ENCODE data around the gene GFOD2.
A peak's percentile ranks its signal among the peaks of the same experiment; 100 is the strongest.
"Not testable (repeated sequence)": the region's sequence is repeated elsewhere in the genome, so short reads cannot be mapped to it uniquely, and the experiment has no call there.

The GFOD2 gene

GRCh38 chr16:67704110-67704509 is 15.0 kb downstream of the GFOD2 start:
- H3K9me3 Mint-ChIP-seq = no peaks in the 10 kb centered on the region
- H3K36me3 Mint-ChIP-seq = peaks cover 6% of the 10 kb centered on the region
- no peak overlapping the region for H3K27ac Mint-ChIP-seq
- ATAC-seq (ENCODE audit: low read depth) (no peak), DNase-seq (ENCODE audit: low spot score in 2 of 2) (no peak)
- no peak overlapping the region for H3K4me3 Mint-ChIP-seq
- peaks cover 9% of the 10 kb centered on the region for H3K4me1 Mint-ChIP-seq
- H3K27me3 Mint-ChIP-seq = no peaks in the 10 kb centered on the region

DNA sequence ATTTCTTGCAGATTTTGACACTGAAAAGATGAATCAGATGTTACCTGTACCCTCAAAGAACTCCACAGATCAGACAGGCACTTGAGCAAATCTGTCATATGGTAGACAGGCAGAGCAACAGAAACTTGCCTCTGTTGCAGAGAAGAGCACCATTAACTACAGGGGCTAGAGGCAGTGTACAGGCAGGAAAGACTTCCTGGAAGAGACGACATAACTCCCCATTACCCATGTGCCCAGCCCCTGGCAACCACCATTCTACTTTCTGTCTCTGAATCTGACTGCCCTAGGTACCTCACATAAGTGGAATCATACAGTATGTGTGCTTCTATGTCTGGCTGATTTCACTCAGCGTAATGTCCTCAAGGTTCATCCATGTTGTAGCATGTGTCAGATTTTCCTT is 15.5 kb downstream of the GFOD2 start:
- H3K4me3 Mint-ChIP-seq = no peak overlapping the region
- peaks cover 7% of the 10 kb centered on the region for H3K36me3 Mint-ChIP-seq
- H3K27ac Mint-ChIP-seq = no peak overlapping the region
- peaks cover 9% of the 10 kb centered on the region for H3K4me1 Mint-ChIP-seq
- DNase-seq (ENCODE audit: low spot score in 2 of 2) = no peak
- ATAC-seq (ENCODE audit: low read depth) = no peak
- no peaks in the 10 kb centered on the region for H3K27me3 Mint-ChIP-seq
- H3K9me3 Mint-ChIP-seq = no peaks in the 10 kb centered on the region

GRCh38 chr16:67702130-67702529 is 17.0 kb downstream of the GFOD2 start:
- no peak overlapping the region for H3K27ac Mint-ChIP-seq
- H3K9me3 Mint-ChIP-seq = no peaks in the 10 kb centered on the region
- H3K27me3 Mint-ChIP-seq = no peaks in the 10 kb centered on the region
- no peak overlapping the region for H3K4me3 Mint-ChIP-seq
- H3K4me1 Mint-ChIP-seq = peaks cover 11% of the 10 kb centered on the region
- no peak for ATAC-seq (ENCODE audit: low read depth)
- no peak for DNase-seq (ENCODE audit: low spot score in 2 of 2)
- peaks cover 11% of the 10 kb centered on the region for H3K36me3 Mint-ChIP-seq

GRCh38 chr16:67701420-67701819 is 17.7 kb downstream of the GFOD2 start:
- no peaks in the 10 kb centered on the region for H3K9me3 Mint-ChIP-seq
- no peaks in the 10 kb centered on the region for H3K27me3 Mint-ChIP-seq
- H3K36me3 Mint-ChIP-seq = peaks cover 10% of the 10 kb centered on the region
- H3K27ac Mint-ChIP-seq = peak overlapping the region; percentile 5
- peaks cover 13% of the 10 kb centered on the region for H3K4me1 Mint-ChIP-seq
- ATAC-seq (ENCODE audit: low read depth) = no peak
- H3K4me3 Mint-ChIP-seq = no peak overlapping the region
- DNase-seq (ENCODE audit: low spot score in 2 of 2) = no peak

DNA sequence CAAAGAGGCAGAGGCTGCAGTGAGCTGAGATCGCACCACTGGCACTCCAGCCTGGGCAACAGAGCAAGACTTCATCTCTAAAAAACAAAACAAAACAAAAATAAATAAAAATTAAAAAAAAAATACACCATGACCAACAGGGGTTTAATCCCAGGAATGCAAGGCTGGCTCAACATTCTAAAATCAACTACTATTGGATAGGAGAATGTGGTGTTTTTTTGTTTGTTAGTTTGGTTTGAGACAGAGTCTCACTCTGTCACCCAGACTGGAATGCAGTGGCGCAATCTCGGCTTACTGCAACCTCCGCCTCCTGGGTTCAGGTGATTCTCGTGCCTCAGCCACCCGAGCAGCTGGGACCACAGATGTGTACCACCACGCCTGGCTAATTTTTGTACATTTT is 19.9 kb downstream of the GFOD2 start:
- no peak for ATAC-seq (ENCODE audit: low read depth)
- no peak overlapping the region for H3K27ac Mint-ChIP-seq
- no peaks in the 10 kb centered on the region for H3K9me3 Mint-ChIP-seq

GRCh38 chr16:67697422-67698185 is 21.5 kb downstream of the GFOD2 start:
- H3K27ac Mint-ChIP-seq = peak overlapping the region; percentile 78

More for the DNA sequence above, 19.9 kb downstream of the GFOD2 start:
- peaks cover 11% of the 10 kb centered on the region for H3K4me1 Mint-ChIP-seq
- H3K4me3 Mint-ChIP-seq = no peak overlapping the region
- no peaks in the 10 kb centered on the region for H3K27me3 Mint-ChIP-seq
- DNase-seq (ENCODE audit: low spot score in 2 of 2) = no peak
- H3K36me3 Mint-ChIP-seq = peaks cover 7% of the 10 kb centered on the region

DNA sequence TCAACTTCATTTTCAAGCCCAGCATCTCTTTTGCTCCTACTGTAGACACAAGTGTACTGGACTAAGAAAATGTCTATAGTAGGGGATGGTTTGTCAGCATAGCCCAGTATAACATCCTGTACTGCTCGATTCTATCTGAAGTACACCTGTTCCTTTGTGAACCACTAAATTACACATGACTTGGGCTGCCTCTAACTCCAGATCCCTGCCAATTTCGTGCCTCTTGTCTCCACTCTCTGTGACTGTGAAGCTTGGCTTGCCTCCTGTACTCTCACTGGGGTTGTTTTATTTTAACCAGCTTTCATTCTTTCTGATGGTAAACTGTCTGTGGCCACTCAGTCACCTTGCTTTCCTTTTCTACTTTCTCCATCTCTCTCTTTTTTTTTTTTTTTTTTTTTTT is 24.5 kb downstream of the GFOD2 start:
- no peaks in the 10 kb centered on the region for H3K9me3 Mint-ChIP-seq
- no peaks in the 10 kb centered on the region for H3K27me3 Mint-ChIP-seq
- peak overlapping the region; percentile 45 for H3K27ac Mint-ChIP-seq
- ATAC-seq (ENCODE audit: low read depth) = no peak
- peaks cover 13% of the 10 kb centered on the region for H3K4me1 Mint-ChIP-seq
- peaks cover 7% of the 10 kb centered on the region for H3K36me3 Mint-ChIP-seq
- H3K4me3 Mint-ChIP-seq = no peak overlapping the region
- no peak for DNase-seq (ENCODE audit: low spot score in 2 of 2)

More at GRCh38 chr16:67697422-67698185, 21.5 kb downstream of the GFOD2 start:
- H3K36me3 Mint-ChIP-seq = peaks cover 5% of the 10 kb centered on the region
- no peaks in the 10 kb centered on the region for H3K9me3 Mint-ChIP-seq
- H3K4me3 Mint-ChIP-seq = no peak overlapping the region
- peaks cover 8% of the 10 kb centered on the region for H3K4me1 Mint-ChIP-seq
- no peak for ATAC-seq (ENCODE audit: low read depth)
- H3K27me3 Mint-ChIP-seq = no peaks in the 10 kb centered on the region
- no peak for DNase-seq (ENCODE audit: low spot score in 2 of 2)

DNA sequence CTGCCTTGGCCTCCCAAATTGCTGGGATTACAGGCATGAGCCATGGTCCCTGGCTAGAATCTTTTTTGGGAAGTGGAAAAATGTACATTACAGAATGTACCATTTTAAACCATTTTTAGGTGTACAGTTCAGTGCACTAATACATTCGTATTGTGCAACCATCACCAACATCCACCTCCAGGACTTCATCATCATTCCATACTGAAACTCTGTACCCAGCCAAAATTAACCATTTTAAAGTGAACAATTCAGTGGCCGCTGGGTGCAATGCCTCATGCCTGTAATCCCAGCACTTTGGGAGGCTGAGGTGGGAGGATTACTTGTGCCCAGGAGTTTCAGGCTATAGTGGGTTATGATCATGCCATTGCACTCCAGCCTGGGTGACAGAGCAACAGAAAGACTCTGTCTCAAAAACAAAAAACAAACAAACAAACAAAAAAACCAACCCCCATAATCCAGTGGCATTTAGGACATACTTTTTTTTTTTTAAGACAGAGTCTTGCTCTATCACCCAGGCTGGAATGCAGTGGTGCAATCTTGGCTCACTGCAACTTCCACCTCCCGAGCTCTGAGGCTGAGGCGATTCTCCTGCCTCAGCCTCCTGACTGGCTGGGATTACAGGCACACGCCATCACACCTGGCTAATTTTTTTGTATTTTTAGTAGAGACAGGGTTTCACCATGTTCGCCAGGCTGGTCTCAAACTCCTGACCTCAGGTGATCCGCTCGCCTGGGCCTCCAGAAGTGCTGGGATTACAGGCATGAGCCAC is 25.4 kb downstream of the GFOD2 start:
- DNase-seq (ENCODE audit: low spot score in 2 of 2); H3K27ac Mint-ChIP-seq; H3K27me3 Mint-ChIP-seq; H3K9me3 Mint-ChIP-seq; H3K36me3 Mint-ChIP-seq; ATAC-seq (ENCODE audit: low read depth); H3K4me3 Mint-ChIP-seq: not testable (repeated sequence)
- peaks cover 13% of the 10 kb centered on the region for H3K4me1 Mint-ChIP-seq

GRCh38 chr16:67685388-67686112 is 33.6 kb downstream of the GFOD2 start:
- DNase-seq (ENCODE audit: low spot score in 2 of 2) = peak; percentile 32 to 38
- H3K36me3 Mint-ChIP-seq = peaks cover 9% of the 10 kb centered on the region
- H3K4me3 Mint-ChIP-seq = peak overlapping the region; percentile 67
- peak; percentile 99 for ATAC-seq (ENCODE audit: low read depth)
- H3K9me3 Mint-ChIP-seq = no peaks in the 10 kb centered on the region
- H3K4me1 Mint-ChIP-seq = peaks cover 11% of the 10 kb centered on the region
- no peaks in the 10 kb centered on the region for H3K27me3 Mint-ChIP-seq
- peak overlapping the region; percentile 18 for H3K27ac Mint-ChIP-seq

- ATAC-seq (ENCODE audit: low read depth) (no peak), DNase-seq (ENCODE audit: low spot score in 2 of 2) (no peak)
- Mint-ChIP-seq H3K4me1 (peaks cover 9% of the 10 kb centered on the region), H3K27me3 (no peaks in the 10 kb centered on the region), H3K36me3 (peaks cover 9% of the 10 kb centered on the region), H3K9me3 (no peaks in the 10 kb centered on the region), H3K27ac (no peak overlapping the region), H3K4me3 (no peak overlapping the region)
Measured at GRCh38 chr16:67683767-67684166, 35.3 kb downstream of the GFOD2 start.

DNA sequence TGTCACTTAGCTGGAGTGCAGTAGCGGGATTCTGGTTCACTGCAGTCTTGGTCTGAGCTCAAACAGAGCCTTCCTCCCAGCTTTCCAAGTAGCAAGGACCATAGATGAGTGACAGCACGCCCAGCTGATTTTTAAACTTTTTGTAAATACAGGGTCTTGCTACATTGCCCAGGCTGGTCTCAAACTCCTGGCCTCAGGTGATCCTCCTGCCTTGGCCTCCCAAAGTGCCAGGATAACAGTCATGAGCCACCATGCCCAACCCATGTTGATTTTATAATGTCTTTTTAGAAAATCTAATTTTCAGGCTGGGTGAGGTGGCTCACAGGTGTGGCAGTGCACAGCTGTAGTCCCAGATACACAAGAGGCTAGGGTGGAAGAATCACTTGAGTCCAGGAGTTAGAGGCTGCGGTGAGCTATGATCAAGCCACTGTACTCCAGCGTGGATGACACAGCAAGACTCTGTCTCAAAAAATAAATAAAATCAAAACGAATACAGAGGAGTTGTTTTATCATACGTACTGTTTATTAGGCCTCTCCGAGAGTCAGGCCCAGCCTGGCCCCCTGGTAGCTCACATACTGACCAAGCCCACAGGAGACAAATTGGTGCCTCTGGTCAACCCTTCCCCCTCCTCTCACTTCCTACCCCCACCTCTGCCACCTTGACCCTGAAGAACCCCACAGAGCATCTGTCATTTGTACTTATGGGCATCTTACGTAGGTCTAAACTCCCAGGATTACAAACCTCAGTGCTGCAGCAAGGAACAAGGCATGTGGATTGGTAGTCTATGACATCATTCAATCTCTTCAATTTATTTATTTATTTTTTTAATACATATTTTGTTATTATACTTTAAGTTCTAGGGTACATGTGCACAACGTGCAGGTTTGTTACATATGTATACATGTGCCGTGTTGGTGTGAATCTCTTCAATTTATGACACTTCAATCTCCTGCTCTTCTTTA is 38.9 kb downstream of the GFOD2 start:
- H3K27ac Mint-ChIP-seq = no peak overlapping the region
- peaks cover 3% of the 10 kb centered on the region for H3K4me1 Mint-ChIP-seq
- ATAC-seq (ENCODE audit: low read depth) (no peak), DNase-seq (ENCODE audit: low spot score in 2 of 2) (no peak)
- no peak overlapping the region for H3K4me3 Mint-ChIP-seq
- peaks cover 5% of the 10 kb centered on the region for H3K36me3 Mint-ChIP-seq
- H3K27me3 Mint-ChIP-seq = no peaks in the 10 kb centered on the region
- H3K9me3 Mint-ChIP-seq = no peaks in the 10 kb centered on the region

DNA sequence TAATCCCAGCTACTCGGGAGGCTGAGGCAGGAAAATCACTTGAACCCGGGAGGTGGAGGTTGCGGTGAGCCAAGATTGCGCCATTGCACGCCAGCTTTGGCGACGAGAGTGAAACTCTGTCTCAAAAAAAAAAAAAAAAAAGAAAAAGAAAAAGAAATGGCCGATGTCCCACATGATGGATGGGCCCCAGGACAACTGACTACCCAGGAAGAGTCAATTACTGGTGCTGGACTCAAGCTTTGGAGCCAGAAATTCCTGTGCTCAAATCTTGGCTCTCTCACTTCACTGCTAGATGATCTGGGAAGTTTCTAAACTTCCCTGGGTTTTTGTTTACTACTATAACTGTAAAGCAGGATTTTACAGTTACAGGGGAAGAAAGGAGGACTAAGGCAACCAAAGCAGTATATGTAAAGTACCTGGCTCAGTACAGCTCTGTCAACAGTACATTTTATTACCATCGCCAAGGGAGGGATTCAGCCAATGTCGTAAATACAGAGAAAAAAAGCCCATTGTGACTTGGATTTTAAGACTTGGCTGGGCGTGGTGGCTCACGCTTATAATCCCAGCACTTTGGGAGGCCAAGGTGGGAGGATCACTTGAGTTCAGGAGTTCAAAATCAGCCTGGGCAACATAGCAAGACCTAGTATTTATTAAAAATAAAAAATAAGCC is 40.6 kb downstream of the GFOD2 start:
- DNase-seq (ENCODE audit: low spot score in 2 of 2) (no peak), ATAC-seq (ENCODE audit: low read depth) (no peak)
- H3K27ac Mint-ChIP-seq = no peak overlapping the region
- H3K9me3 Mint-ChIP-seq = no peaks in the 10 kb centered on the region
- no peak overlapping the region for H3K4me3 Mint-ChIP-seq
- H3K36me3 Mint-ChIP-seq = peaks cover 2% of the 10 kb centered on the region
- no peaks in the 10 kb centered on the region for H3K27me3 Mint-ChIP-seq
- peaks cover 9% of the 10 kb centered on the region for H3K4me1 Mint-ChIP-seq

DNA sequence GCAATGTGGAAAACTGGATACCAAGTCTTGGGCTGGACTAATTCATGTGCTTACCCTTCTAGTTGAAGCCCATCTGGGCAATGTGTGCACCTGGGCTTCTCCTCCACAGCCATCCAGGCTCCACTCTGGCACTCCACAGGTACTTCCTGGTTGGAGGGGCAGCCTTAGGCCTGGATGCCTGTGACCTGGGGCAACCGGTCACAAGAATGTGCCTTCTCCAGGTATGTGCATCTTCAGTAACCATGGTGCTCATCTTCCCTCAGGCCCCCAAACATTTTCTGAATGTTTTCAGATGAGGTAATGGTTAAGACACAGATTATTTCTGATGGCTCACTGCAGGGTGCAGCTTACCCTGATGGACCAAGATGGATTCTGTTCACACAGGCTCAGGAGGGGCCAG is 41.4 kb downstream of the GFOD2 start:
- no peak overlapping the region for H3K27ac Mint-ChIP-seq

More for the DNA sequence above, 41.4 kb downstream of the GFOD2 start:
- H3K27me3 Mint-ChIP-seq = no peaks in the 10 kb centered on the region
- ATAC-seq (ENCODE audit: low read depth) = no peak
- H3K4me1 Mint-ChIP-seq = peaks cover 11% of the 10 kb centered on the region
- DNase-seq (ENCODE audit: low spot score in 2 of 2) = no peak
- no peaks in the 10 kb centered on the region for H3K9me3 Mint-ChIP-seq
- H3K4me3 Mint-ChIP-seq = no peak overlapping the region
- H3K36me3 Mint-ChIP-seq = no peaks in the 10 kb centered on the region

All from memory B cell (primary cell).